Aorta (tissue), 5 donors: ENCODE measurements around the gene ZNF771. TPM values are rescaled to one million over a fixed set of nuclear protein-coding genes. Genes with fewer than 3 reads are reported as not detected.
"Not testable (repeated sequence)": the region's sequence is repeated elsewhere in the genome, so short reads cannot be mapped to it uniquely, and the experiment has no call there.

Experiments
- ATAC-seq: fragments of 200-7000 bp; cut with Tn5 transposase; one replicate; pipeline ENCODE4 v1.9.1; 2022; ENCODE audit warnings: moderate library complexity; ENCODE audit not compliant: low FRiP score
- DNase-seq, 2 donors: peaks; one replicate each; pipeline ENCODE4 v3.0.0-alpha.2; 2020
- H3K27ac ChIP-seq, 2 donors: one replicate each; pipeline ENCODE4 v1.5.1; 2013; ENCODE audit warnings: low read length in 2 of 2, mild to moderate bottlenecking in 2 of 2, moderate library complexity in 2 of 2, control low read depth in 1 of 2, inconsistent platforms in 1 of 2, low read depth in 1 of 2
- H3K27me3 ChIP-seq, 2 donors: one replicate each; pipeline ENCODE4 v1.6.1; 2013; ENCODE audit warnings: control low read depth in 1 of 2, low read length in 1 of 2, mild to moderate bottlenecking in 1 of 2, moderate library complexity in 1 of 2; ENCODE audit not compliant: insufficient read depth in 2 of 2, control insufficient read depth in 1 of 2
- H3K36me3 ChIP-seq, 2 donors: one replicate each; pipeline ENCODE4 v1.6.1; 2013; ENCODE audit warnings: control low read depth in 1 of 2, low read length in 1 of 2, mild to moderate bottlenecking in 1 of 2; ENCODE audit not compliant: insufficient read depth in 2 of 2, control insufficient read depth in 1 of 2
- H3K4me1 ChIP-seq, 2 donors: one replicate each; pipeline ENCODE4 v1.6.1; 2013; ENCODE audit warnings: low read length in 2 of 2, control low read depth in 1 of 2, mild to moderate bottlenecking in 1 of 2, moderate library complexity in 1 of 2; ENCODE audit not compliant: insufficient read depth in 2 of 2, control insufficient read depth in 1 of 2
- H3K4me3 ChIP-seq, 2 donors: one replicate each; pipeline ENCODE4 v1.5.1; 2013; ENCODE audit warnings: low read length in 2 of 2, control low read depth in 1 of 2, mild to moderate bottlenecking in 1 of 2
- H3K9me3 ChIP-seq: one replicate; pipeline ENCODE4 v1.6.1; 2013; ENCODE audit warnings: mild to moderate bottlenecking, low read length; ENCODE audit not compliant: control insufficient read depth
- WGBS, 2 donors: extraction: QIAGEN DNeasy Blood & Tissue Kit; methylation state at CpG; one replicate each; pipeline ENCODE4 v1.1.7; 2013; 5-methylcytosine and 5-hydroxymethylcytosine counted together
- intact Hi-C, 2 donors: fragments of 100-400 bp; cut with DNase I; formaldehyde crosslinking; loops; one replicate each; pipeline versions ENCODE4 v1.14.2 to v1.15.0; 2022
- polyA plus RNA-seq, 2 donors: library from polyadenylated mRNA; stranded (reverse); fragments of 200-250 nt; gene quantifications; one replicate each; pipeline ENCODE4 v1.2.3, GENCODE V29; 2013
- total RNA-seq, 2 donors: library from RNA; stranded (reverse); fragmentation: NEBNext Ultra II Directional; extraction: Animal tissue kit (Norgen Biotek cat#: 25700); gene quantifications; one replicate each; pipeline ENCODE4 v1.2.1, GENCODE V29; 2021
- donor health status: healthy with polysubstance abuse.
- donor health status: Bipolar disorder and iron deficiency.
- donor health status: DM: no; HTN: no; CAD: no.
- donor health status: DM: no; HTN: no; CAD: no.
- donor health status: DM: yes; HTN: yes; CAD: no.

The ZNF771 gene
- total and polyA plus RNA-seq, 4 donors: 6.3 to 20.5 (median 9.4) TPM

GRCh38 chr16:30394592-30395154 is 12.7 kb upstream of the ZNF771 start:
- 0 to 2% methylated on average over 28 to 31 of the region's 31 CpGs for WGBS, 2 donors
- ATAC-seq (peak; percentile 34), DNase-seq (no peak)
- Histone ChIP-seq H3K36me3 (no peaks in the 10 kb centered on the region), H3K27ac (peak overlapping the region in 1 of 2 donors; percentile 67), H3K4me1 (no peaks in the 10 kb centered on the region), H3K4me3 (peak overlapping the region; percentile 89 to 90), H3K27me3 (no peaks in the 10 kb centered on the region), H3K9me3 (no peaks in the 10 kb centered on the region)
- intact Hi-C loops: no loop called here

GRCh38 chr16:30395155-30395991 is 12.0 kb upstream of the ZNF771 start, which contains the start of gene ZNF48:
Gene ZNF48 (plus strand): TSS chr16:30395420. CDS start chr16:30395795, 375 bp downstream.
- intact Hi-C loops: no loop called here
- peak; percentile 93 to 95 for DNase-seq

GRCh38 chr16:30395992-30396585 is 11.3 kb upstream of the ZNF771 start:
- Histone ChIP-seq H3K9me3 (no peaks in the 10 kb centered on the region), H3K27me3 (no peaks in the 10 kb centered on the region), H3K27ac (peak overlapping the region in 1 of 2 donors; percentile 0), H3K4me1 (peaks cover 0 to 2% of the 10 kb centered on the region in 2 donors), H3K36me3 (no peaks in the 10 kb centered on the region), H3K4me3 (peak overlapping the region; percentile 89 to 90)
- WGBS, 2 donors: 8 to 10% methylated on average over 10 to 13 of the region's 13 CpGs
- ATAC-seq: no peak
- DNase-seq: no peak
- intact Hi-C loops: no loop called here

More at GRCh38 chr16:30395155-30395991, 12.0 kb upstream of the ZNF771 start, which contains the start of gene ZNF48:
- Histone ChIP-seq H3K36me3 (no peaks in the 10 kb centered on the region), H3K4me1 (no peaks in the 10 kb centered on the region), H3K27me3 (no peaks in the 10 kb centered on the region), H3K27ac (peak within 1 kb of the TSS in 1 of 2 donors; percentile 67), H3K4me3 (peak within 1 kb of the TSS; percentile 89 to 90), H3K9me3 (no peaks in the 10 kb centered on the region)
- 0 to 1% methylated on average over 83 to 103 of the region's 103 CpGs for WGBS, 2 donors
- peak; percentile 97 for ATAC-seq

GRCh38 chr16:30396627-30397026 is 10.8 kb upstream of the ZNF771 start:
- WGBS, 2 donors: 63 to 71% methylated on average over 3 to 4 of the region's 4 CpGs
- H3K27me3 ChIP-seq, H3K27ac ChIP-seq, DNase-seq, H3K36me3 ChIP-seq, intact Hi-C loops, ATAC-seq, H3K4me1 ChIP-seq, H3K4me3 ChIP-seq, H3K9me3 ChIP-seq: not testable (repeated sequence)

GRCh38 chr16:30397056-30397455 is 10.3 kb upstream of the ZNF771 start:
- no peak overlapping the region for H3K4me3 ChIP-seq
- H3K36me3 ChIP-seq: no peaks in the 10 kb centered on the region
- H3K27me3 ChIP-seq: no peaks in the 10 kb centered on the region
- H3K4me1 ChIP-seq: peaks cover 0 to 2% of the 10 kb centered on the region in 2 donors
- ATAC-seq: no peak
- DNase-seq: no peak
- intact Hi-C loops: no loop called here
- H3K9me3 ChIP-seq: no peaks in the 10 kb centered on the region
- 76 to 77% methylated on average over 4 of the region's 4 CpGs for whole genome bisulfite sequencing, 2 donors
- no peak overlapping the region for H3K27ac ChIP-seq

GRCh38 chr16:30397776-30398660 is 9.4 kb upstream of the ZNF771 start:
- H3K4me3 ChIP-seq: no peak overlapping the region
- H3K36me3 ChIP-seq: no peaks in the 10 kb centered on the region
- WGBS, 2 donors: 88 to 91% methylated on average over 42 of the region's 42 CpGs
- no peaks in the 10 kb centered on the region for H3K27me3 ChIP-seq
- no peaks in the 10 kb centered on the region for H3K9me3 ChIP-seq
- ATAC-seq (no peak), DNase-seq (no peak)
- no peak overlapping the region for H3K27ac ChIP-seq
- intact Hi-C loops: no loop called here
- peaks cover 0 to 2% of the 10 kb centered on the region in 2 donors for H3K4me1 ChIP-seq

- ATAC-seq (no peak), DNase-seq (no peak)
- intact Hi-C loops: no loop called here
- Histone ChIP-seq H3K36me3 (no peaks in the 10 kb centered on the region), H3K4me1 (peaks cover 0 to 2% of the 10 kb centered on the region in 2 donors), H3K27me3 (no peaks in the 10 kb centered on the region), H3K27ac (no peak overlapping the region), H3K4me3 (no peak overlapping the region), H3K9me3 (no peaks in the 10 kb centered on the region)
- WGBS, 2 donors: 76 to 78% methylated on average over 23 of the region's 23 CpGs
Observed at GRCh38 chr16:30398661-30399434, 8.6 kb upstream of the ZNF771 start.
